GM18870 (cell line): ENCODE measurements around the gene DDRGK1.
"Not testable (repeated sequence)": the region's sequence is repeated elsewhere in the genome, so short reads cannot be mapped to it uniquely, and the experiment has no call there.

Experiments
- ATAC-seq: cut with Tn5 transposase; IDR thresholded peaks from one replicate; pipeline ENCODE4 v1.9.1; 2021; ENCODE audit warnings: moderate library complexity; ENCODE audit not compliant: unreplicated experiment

Gene DDRGK1

DNA sequence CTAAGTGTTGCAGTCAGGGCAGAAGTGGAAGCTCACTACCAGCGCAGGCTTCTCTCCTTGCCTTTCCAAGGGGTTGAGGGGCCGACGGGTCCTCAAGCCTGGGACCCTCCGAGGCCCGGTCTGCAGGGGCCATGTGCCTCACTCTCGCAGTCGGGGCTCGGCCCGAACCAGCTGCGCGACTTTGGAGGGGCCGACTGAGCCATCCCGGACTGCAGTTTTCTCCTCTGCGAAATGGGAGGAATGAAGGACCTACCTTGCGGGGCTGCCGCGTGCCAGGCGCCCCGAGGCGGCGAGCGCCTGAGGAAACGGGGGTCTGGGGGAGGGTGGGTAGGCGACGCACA, 36.8 kb downstream of the DDRGK1 start:
- no peak for ATAC-seq

DNA sequence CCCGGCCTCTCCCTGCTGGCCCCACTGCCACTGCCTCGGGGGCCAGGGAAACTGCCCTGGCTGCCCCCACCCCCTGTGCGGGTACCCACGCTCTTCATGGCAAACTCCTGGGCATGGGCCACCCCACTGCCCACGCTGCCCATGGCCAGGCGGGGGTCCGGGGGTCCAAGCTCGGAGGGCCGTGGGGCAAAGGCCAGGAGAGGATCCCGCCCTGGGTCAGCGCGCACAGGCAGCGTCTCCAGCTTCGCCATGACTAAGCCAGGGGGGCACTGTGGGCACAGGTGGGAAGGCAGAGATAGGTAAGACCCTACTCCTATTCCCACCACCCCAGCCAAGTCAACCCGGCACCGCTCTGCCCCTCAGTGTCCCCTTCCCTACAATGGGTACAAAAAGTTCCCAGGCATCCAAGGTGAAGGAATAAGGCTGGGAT, 37.6 kb downstream of the DDRGK1 start:
- no peak for ATAC-seq

DNA sequence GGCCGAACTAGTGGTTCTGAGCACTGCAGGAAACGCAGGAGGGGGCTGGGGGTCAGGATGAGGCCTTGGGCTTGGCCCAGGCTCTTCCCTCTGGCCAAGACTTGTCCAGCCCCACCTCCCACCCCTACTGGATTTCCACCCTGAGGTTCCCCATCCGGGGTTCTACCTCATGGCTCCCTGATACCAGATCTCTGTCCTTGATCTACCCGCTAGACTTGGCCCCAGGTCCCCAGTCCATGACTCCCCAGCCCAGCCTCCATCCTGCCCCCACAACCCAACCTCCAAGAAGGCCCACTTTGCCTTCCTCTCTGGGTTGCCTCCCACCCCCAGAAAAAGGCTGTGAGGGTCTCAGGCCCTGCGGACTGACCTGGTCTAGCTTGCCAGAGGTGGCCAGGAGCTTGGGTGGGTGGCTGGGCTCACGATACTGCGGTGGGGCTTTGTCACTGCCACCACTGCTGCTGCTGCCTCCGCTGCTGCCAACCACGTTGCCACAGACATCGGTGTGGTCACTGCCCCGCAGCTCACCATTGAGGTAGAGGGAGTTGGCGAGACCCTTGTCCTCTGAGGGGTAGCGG, 38.1 kb downstream of the DDRGK1 start:
- no peak for ATAC-seq

DNA sequence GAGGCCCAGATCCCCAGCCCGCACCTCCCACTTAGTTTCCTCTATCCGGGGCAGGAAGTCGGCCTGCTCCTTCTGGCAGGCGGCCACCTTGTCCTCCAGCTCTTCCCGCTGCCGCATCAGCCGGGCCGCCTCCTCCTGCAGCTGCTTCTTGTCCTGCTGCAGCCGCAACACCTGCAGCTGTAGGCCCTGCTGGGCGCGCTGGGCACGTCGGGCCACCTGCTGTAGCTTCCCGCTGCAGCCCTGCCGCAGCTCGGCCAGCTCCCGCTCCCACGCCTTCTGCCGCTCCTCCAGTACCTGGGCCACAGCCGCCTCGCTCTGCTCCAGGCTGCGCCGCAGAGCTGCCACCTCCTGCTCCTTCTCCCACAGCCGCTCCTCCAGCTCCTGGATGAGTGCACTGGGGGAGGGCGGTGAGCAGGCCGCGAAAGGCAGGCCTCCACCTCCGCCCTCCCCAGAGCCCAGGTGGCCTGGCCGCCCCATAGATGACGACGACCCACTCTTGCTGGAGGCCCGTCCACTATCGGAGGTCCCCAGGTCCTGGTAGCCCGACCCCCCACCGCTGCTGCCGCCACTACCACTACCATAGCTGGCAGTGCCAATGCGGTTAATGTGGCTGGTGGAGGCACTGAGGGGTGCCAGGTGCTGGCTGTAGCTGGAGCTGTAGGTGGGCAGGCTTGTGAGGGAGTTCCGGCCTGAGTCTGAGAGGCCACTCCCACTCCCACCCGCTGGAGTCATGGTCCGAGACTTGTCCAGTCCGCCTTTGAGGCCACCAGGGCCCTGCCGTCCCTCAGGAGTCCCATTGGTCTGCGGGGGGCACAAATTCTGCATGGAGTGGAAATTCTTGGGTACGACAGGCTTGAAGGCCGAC, 38.8 kb downstream of the DDRGK1 start:
- ATAC-seq: no peak

DNA sequence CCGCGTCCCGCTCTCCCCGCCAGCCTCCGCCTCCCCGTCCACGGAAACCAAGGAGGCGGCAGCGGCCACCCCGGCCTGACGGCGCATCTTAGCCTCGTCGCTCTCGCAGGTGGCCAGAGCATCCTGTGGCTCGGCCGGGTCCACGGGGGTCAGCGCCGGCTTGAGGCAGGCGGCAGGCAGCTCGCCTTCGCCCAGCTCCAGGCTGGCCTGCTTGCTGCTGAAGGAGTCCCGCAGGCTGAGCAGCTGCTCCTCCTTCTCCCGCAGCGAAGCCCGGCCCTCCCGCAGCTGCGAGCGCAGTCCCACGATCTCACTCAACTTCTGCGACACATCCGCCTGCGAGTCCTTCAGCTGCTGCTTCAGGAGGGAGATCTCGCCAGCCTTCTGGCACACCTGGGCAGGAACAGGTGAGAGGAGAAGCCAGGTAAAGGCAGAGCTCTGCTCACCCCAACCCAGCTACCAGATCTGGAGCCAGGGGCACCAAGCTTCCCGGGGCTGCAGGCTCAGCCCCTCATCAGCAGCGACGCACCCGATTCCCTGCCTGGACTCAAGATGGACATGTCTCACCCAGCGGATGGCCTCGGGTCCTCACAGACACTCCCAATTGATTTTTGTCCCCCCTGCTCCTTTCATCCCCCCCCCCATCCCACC, 39.6 kb downstream of the DDRGK1 start:
- ATAC-seq: no peak

DNA sequence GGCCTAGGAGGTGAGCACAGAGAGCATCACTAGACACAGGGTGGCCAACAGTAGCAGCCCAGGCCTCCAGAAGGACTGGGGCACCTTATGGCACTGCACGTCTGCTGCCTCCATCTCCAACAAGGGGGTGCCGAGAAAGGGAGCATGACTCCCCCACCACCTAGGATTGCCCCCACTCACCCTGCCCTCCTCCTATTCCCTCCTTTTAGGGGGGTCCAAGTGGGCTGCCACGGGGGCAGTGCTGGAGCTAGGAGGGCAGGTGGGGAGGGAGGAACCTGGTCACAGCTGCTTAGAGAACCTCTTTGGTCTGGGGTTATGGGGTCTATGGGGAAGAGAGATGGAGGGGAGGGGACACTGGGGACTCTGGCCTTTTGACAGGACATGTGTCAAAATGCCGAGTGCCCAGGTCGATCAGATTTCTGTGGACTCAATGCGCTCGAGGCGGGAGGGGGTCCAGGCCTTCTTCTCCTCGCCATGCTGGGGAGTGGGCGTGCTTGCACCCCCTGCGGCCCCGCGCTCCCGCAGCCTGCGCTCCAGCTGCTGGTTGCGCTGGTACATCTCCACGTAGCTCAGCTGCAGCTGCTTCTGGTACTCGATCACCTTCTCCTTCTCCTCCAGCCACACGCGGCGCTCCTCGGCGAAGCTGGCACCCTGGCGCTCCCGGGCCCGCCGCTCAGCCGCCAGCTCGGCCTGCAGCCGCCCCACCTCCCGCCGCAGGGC, 40.3 kb downstream of the DDRGK1 start:
- no peak for ATAC-seq

DNA sequence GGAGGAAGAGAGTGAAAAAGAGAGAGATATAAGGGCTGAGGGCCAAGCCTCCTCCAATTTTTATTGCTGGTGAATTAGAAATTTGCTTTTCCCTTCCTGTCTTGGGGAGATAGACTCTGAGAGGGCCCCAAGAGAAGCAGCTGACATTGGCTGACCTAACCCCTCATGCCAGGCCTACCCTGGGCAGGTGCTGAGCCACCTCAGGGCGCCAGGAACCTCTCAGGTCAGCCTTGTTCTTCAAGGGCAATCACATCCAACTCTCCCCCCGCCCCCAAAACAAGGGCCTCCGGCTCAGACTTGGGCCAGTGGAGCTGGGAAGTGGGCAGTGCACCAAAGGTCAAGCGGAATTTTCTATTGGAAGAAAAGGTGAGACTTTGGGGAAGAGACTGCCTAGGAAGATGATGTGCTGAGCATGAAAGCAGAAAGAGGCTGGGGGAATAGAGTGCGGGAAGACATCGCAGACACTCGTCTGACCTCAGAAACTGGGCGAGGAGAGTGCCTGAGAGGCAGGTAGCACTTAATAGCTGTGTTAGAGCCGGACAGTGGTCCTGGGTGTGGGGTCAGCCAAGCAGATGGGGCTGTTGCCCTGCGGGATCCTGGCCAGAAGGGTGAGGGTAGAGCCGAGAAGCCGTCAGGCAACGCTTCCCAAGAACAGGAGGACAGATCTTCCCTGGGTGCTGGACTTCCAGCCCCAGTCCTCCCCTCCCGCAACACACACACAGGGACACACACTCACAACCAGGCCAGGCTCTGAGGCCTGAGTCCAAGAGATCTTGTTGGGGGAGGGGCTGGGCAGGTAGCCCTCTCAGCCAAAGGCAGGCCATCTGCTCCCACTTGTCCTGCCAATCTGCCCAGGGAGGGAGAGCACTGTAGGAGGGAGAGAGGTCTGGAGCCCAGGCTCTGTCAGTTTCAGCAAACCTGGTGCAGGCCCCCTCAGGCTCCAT, 41.1 kb downstream of the DDRGK1 start:
- no peak for ATAC-seq

DNA sequence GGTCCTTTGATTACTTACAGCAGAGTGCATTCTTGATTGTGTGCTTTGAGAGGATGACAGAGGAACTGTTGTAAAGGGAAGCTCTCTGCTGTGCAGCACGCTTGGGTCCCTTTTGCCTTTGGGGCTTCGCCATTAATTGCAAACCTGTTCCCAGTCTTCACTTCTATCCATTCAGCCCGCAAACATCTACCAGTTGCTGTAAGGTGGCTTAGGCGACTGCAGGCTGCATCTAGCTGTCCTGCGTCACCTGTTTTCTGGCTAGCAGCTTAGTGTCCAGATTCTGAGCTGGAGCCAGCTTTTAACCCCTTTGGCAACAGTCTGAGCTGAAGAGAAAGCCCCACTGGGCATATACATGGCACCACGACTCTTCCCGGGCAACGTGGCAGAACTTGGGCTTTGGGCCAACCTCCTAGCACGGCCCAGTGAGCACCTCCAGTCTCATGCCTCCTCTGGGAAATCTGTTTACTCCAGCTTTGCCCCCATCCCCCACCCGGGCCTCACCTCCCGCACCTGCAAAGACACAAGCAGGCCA, 42.3 kb downstream of the DDRGK1 start:
- ATAC-seq: no peak

DNA sequence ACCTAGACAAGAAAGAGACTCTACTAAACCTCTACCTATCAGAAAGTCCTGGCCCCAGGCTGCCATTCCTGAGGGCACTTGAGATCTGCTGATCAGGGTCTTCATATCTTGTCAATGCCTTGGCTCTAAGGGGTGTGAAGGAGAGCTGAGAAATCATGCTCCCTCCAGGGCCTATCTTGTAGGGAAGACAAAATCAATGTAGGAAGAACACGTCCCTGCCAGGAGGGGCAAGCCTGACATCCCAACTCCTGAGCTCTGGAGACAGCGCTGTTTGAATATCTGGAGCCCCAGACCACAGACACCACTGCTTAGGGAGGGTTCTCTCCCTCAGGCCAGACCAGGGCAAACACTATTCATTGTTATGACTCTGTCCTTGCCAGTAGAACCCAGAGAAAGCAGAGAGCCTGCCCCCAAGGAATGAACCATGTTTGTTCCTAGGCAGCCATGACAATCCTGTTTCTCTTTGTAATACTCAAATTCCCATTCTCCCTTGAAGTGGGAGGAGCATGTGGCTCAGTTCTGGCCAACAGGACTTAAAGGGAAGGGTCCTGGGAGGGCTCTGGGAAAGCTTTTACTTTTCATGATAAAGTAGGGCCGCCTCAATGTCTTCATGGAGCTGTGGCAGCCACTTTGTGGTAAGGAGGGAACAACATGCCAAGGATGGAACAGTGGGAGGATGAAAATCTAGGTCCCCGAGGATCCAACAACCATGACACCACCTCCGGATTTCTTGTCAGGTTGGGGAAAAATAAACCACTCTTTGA, 43.0 kb downstream of the DDRGK1 start:
- ATAC-seq: no peak

DNA sequence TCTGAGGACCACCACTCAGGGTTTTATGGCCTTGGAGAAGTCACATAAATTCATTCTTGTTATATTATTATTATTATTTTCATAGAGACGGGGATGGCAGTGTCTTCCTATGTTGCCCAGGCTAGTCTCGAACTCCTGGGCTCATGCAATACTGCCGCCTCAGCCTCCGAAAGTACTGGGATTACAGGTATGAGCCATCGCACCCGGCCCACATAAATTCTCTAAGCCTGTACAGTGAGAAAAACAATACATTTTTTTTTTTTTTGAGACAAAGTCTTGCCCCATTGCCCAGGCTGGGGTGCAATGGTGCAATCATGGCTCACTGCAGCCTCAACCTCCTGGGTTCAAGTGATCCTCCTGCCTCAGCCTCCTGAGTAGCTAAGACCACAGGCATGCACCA, 44.1 kb downstream of the DDRGK1 start:
- ATAC-seq: no peak

DNA sequence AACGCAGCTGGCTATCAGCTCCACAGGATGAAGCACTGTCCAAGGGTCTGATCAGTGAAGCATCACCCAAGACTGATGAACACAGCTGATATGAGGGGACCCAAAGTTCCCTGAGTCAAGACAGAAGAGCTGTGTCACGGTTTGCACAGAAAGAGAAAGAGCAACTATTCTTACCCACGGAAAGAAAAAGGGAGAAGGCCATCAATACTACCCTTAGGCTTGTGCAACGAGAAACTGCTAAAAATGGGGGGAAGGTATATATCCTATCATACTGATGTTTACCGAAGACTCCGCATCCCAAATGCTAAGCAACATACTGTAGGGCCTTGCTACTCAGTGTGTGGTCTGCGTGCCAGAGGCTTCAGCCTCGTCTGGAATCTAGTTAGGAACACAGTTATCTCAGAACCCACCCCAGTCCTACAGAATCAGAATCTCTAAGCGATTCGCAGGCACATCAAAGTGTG, 45.5 kb downstream of the DDRGK1 start:
- ATAC-seq: no peak

DNA sequence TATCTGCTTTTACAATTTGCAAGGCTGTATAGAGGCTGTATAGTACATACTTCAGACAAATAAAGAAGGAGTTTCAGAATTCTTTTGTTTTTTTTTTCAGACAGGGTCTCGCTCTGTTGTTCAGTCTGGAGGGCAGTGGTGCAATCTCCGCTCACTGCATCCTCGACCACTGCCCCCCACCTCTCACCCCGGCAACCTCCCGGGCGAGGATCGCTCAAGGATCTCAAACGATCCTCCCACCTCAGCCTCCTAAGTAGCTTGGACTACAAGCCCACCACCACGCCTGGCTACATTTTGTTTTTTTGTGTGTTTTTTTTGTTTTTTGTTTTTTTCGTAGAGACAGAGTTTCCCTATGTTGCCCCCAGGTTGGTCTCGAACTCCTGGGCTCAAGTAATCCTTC, 46.7 kb downstream of the DDRGK1 start:
- no peak for ATAC-seq

DNA sequence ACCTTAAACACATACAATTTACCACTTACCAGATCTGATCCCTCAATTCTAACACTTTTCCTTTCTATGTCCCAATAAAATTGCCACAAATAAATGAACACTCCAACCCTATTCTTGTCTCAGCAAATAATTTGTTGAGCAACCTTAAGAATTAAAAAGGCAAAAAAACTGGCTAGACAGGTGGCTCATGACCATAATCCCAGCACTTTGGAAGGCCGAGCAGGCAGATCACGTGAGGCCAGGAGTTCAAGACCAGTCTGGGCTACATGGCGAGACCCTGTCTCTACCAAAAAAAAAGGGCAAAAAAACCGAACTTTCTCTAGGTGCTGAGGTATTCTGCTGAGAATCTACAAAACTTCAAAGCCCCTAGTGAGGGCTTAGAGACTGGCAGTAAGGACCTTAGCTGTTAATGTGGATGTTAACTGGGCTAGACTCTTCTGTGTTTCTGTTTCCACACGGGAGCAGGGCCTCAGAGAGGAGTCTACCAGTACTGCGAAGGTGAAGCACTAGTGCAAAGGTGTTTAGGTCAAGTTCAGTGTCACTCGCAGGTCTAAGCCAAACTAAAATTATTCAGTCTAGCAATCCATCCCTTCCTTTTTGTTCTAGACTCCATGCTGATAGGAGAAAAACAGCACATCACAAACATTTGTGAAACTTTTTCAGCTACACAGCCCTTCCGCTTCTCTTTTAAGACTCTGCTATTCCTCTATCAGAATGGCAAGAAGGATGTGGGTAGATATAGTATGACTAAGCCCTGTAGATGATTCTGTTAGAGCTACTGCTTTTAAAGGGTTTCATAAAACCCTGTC, 47.5 kb downstream of the DDRGK1 start:
- peak; percentile 41 for ATAC-seq

DNA sequence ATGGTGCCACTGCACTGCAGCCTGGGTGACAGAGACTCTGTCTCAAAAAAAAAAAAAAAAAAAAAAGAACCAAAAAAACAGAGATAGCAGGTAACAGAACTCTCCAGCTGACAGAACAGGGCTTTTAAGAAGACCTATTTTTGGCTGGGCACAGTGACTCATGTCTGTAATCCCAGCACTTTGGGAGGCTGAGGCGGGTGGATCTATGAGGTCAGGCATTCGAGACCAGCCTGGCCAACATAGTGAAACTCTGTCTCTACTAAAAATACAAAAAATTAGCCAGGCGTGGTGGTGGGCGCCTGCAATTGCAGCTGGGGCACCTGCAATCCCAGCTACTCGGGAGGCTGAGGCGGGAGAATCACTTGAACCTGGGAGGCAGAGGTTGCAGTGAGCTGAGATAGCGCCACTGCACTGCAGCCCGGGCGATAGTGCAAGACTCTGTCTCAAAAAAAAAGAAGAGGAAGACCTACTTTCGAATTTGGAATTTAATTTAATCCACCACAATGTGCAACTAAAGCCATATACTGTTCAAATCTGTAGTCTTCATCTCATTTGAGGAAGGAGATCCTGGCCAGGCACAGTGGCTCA, 52.3 kb downstream of the DDRGK1 start:
- ATAC-seq: not testable (repeated sequence)

DNA sequence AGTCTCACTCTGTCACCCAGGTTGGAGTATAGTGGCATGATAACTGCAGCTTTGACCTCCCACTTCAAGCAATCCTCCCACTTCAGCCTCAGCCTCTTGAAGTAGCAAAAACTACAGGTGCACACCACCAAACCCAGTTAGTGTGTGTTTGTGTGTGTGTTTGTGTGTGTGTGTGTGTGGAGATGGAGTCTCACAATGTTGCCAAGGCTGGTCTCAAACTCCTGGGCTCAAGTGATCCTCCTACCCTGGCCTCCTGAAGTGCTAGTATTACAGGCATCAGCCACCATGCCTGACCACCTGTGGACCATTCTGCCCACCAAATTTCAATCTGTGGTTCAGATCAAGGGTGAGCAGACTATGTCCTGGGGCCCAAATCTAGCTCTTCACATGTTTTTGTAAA, 53.6 kb downstream of the DDRGK1 start:
- ATAC-seq: no peak

DNA sequence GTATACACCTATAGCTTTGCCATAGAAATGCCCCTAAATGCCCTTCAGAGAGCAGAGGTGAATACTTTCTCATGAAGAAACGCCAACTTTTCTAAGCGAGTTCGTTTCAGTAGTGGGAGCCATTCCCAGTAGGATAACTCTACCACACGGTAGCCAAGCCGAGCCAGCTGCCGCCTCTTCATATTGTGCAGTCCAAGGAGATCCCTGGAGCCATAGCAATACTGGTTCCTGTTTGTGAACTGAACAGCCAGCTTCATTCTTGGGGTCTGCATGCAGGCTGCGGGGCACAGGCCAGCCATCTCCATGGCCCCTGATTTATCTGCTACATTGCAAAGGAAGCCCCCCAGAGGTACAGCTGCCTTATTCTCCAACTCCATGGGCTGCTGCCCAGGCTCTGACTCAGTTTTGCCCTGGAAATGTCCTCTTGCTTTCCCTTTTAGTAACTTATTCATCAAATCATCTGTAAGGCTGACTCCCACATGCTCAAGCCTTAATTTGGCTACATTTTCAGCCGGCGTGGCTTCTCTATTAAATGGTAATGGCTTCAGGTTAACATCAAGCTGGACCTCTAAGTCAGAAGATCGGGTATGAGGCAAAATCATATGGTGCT, 57.6 kb downstream of the DDRGK1 start:
- ATAC-seq: no peak

DNA sequence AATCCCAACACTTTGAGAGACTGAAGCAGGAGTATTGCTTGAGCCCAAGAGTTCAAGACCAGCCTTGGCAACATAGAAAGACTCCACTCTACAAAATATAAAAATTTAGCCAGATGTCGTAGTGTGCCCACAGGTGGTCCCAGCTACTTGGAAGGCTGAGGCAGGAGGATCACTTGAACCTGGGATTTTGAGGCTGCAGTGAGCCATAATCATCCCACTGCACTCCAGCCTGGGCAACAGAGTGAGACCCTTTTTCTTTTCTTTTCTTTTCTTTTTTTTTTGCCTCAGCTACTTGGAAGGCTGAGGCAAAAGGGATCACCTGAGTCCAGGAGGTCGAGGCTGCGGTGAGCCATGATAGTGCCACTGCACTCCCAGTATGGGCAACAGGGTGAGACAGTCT, 62.7 kb downstream of the DDRGK1 start:
- ATAC-seq: no peak
